Fibroblast of mammary gland (primary cell): ENCODE data around the gene KRTAP9-2.
"Not testable (repeated sequence)": the region's sequence is repeated elsewhere in the genome, so short reads cannot be mapped to it uniquely, and the experiment has no call there.

Experiments
- DNase-seq: peaks from one replicate; pipeline ENCODE4 v3.0.0-alpha.2; 2010; ENCODE audit warnings: low read depth
- H3K4me3 ChIP-seq: 2 replicates; pipeline ENCODE4 v1.5.1; 2011; ENCODE audit warnings: low read depth, mild to moderate bottlenecking, low read length, moderate library complexity; ENCODE audit not compliant: control insufficient read depth
- CTCF ChIP-seq: conservative IDR thresholded peaks from 2 replicates; pipeline ENCODE4 v1.5.1; 2011; ENCODE audit warnings: low read depth, low read length, inconsistent platforms; ENCODE audit not compliant: control insufficient read depth, insufficient read depth

KRTAP9-2 gene

GRCh38 chr17:41249637-41250240 is 23.3 kb downstream of the KRTAP9-2 start, which contains the start of gene KRTAP9-4:
Gene KRTAP9-4, plus strand, starts transcription at chr17:41249687. Its CDS starts 34 bp downstream, at chr17:41249721.
- H3K4me3 ChIP-seq, DNase-seq: not testable (repeated sequence)

DNA sequence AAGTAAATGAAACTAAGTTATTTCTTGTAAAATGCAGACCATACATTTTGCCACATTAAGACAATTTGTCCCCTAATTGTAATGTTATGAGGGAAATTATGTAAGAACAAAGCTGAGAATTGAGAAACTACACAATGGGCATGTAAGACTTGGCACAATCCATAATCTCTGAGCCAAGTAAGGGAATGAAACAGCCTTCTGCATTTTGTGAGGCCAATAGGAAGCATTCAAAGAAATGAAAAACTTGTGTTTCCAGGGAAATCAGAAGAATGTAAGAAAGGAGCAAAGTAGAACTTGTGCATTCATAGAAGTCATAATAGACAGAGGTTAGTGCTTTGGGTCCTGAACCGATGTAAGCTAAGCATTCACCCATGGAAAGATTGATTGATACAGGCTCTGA is 24.8 kb downstream of the KRTAP9-2 start:
- DNase-seq, result no peak
- no peak overlapping the region for H3K4me3 ChIP-seq
- TF ChIP-seq CTCF, result no peak

DNA sequence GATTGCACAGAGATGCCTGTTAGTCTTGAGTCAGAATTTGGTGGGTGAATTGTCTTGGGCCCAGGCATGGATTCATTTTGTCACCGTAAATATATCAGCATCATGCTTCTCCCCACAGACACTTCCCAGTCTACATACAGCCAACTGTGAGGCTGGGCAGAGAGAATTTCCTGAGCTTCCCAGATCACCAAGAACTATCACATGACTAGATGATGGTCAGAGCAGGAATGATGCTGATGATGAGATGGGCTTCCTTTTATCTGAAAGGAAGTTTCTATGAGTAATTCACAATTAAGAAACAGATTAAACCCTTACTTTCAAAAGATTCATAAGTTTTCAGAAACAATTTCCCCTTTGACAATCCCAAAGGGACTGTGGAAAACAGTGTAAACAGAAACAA is 28.4 kb downstream of the KRTAP9-2 start:
- no peak for TF ChIP-seq CTCF
- DNase-seq, result peak; percentile 24
- H3K4me3 ChIP-seq, result no peak overlapping the region

DNA sequence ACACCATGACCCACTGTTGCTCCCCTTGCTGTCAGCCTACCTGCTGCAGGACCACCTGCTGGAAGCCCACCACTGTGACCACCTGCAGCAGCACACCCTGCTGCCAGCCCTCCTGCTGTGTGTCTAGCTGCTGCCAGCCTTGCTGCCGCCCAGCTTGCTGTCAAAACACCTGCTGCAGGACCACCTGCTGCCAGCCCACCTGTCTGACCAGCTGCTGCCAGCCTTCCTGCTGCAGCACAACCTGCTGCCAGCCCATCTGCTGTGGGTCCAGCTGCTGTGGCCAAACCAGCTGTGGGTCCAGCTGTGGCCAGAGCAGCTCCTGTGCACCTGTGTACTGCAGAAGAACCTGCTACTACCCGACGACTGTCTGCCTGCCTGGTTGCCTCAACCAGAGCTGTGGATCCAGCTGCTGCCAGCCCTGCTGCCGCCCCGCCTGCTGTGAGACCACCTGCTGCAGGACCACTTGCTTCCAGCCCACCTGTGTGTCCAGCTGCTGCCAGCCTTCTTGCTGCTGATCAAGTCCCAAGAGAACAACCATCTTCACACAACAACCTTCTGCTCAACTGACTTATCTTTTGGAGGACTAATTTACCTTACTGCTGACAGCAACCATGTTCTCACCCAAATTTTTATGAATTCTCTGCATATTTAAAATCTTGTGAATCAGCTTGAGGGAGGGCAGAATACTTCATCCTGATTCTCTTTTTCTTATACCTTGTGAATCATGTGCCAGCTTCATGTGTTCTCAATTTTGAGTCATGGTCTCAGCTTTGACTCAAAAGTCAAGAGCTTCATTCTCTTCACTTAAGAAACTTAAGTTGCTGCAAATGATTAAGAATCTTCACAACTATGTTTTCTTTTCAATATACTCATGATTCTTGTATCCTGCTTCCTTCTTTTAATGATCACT is 29.2 kb downstream of the KRTAP9-2 start, which contains the start of gene KRTAP9-9:
KRTAP9-9 (plus strand) TSS at position 4 of the 910 bp plus-strand sequence.
- not testable (repeated sequence) for H3K4me3 ChIP-seq
- DNase-seq, result peak; percentile 36

DNA sequence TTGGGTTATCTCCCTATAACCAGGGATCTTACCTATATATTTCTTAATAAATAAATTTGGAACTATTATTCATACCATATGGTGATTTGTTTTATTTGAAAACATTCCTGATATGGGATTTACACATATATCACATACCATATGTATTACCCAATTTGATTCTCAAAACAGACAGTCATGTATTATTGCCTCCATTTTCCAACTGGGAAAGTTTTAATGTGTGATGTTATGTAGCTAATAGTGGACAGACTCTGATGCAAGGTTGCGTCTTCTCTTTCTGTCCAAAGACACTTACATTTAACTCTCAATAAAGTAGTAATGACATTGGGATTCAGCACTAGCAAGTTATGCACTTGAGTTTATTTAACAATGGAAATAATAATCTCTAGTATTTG is 29.8 kb downstream of the KRTAP9-2 start:
- H3K4me3 ChIP-seq, result no peak overlapping the region
- no peak for TF ChIP-seq CTCF
- DNase-seq, result peak; percentile 17

DNA sequence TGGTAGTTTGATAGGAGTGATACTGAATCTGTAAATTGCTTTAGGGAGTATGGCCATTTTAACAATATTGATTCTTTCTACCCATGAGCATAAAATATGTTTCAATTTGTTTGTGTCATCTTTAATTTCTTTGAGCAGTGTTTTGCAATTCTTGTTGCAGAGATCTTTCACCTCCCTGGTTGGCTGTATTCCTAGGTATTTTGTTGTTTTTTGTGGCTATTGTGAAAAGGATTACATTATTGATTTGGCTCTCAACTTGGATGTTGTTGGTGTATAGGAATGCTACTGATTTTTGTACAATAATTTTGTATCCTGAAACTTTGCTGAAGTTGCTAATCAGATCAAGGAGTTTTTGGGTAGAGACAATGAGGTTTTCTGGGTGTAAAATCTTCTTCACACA is 32.0 kb downstream of the KRTAP9-2 start:
- no peak for TF ChIP-seq CTCF
- no peak overlapping the region for H3K4me3 ChIP-seq
- peak; percentile 7 for DNase-seq

DNA sequence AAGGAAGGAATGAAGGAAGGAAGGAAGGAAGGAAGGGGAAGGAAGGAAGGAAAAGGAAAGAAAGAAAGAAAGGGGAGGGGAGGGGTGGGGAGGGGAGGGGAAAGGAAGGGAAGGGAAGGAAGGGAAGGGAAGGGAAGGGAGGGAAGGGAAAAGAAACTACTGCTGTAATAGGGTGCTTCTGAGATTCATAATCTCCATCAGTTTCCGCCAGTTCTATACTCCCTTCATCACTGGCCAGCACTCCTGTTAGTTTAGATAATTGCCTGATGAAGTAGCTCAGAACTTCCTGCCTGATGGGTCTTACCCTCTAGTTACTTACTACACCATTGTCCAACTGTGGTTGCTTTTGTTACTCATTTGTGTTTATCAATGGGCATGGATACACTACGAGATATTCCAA is 36.8 kb downstream of the KRTAP9-2 start:
- no peak overlapping the region for H3K4me3 ChIP-seq
- no peak for TF ChIP-seq CTCF
- DNase-seq, result no peak
